Heart right ventricle (tissue), 16 donors: ENCODE results near the gene SPINK14. TPM values are rescaled to one million over a fixed set of nuclear protein-coding genes. Genes with fewer than 3 reads are reported as not detected.

Source experiments
- ATAC-seq, 8 donors: fragments of 200-7000 bp; cut with Tn5 transposase; one replicate each; pipeline ENCODE4 v1.9.1; 2020; ENCODE audit warnings: mild to moderate bottlenecking in 8 of 8, moderate library complexity in 8 of 8, moderate number of reproducible peaks in 1 of 8
- DNase-seq, 2 donors: peaks; one replicate each; pipeline ENCODE4 v3.0.0-alpha.2; 2020
- H3K27ac ChIP-seq, 10 donors: fragments of 200-600 bp; sonication (generic) in 2 of 10; one replicate each; pipeline versions ENCODE4 v1.5.0 to v1.8.0; 2020 to 2022; ENCODE audit warnings: mild to moderate bottlenecking in 3 of 10
- H3K27me3 ChIP-seq, 7 donors: fragments of 200-600 bp; one replicate each; pipeline ENCODE4 v1.8.0; 2021 to 2022; ENCODE audit warnings: mild to moderate bottlenecking in 2 of 7
- H3K36me3 ChIP-seq, 9 donors: fragments of 200-600 bp; sonication (generic) in 1 of 9; one replicate each; pipeline versions ENCODE4 v1.5.0 to v1.8.0; 2020 to 2022; ENCODE audit warnings: mild to moderate bottlenecking in 2 of 9
- H3K4me1 ChIP-seq, 9 donors: fragments of 200-600 bp; sonication (generic) in 1 of 9; one replicate each; pipeline versions ENCODE4 v1.5.0 to v1.8.0; 2020 to 2022; ENCODE audit warnings: mild to moderate bottlenecking in 4 of 9
- H3K4me3 ChIP-seq, 10 donors: fragments of 200-600 bp; sonication (generic) in 2 of 10; one replicate each; pipeline versions ENCODE4 v1.5.0 to v1.8.0; 2020 to 2022; ENCODE audit warnings: mild to moderate bottlenecking in 7 of 10, moderate library complexity in 2 of 10
- H3K9me3 ChIP-seq, 11 donors: fragments of 200-600 bp in 10 of 11; sonication (generic) in 2 of 11; one replicate each; pipeline versions ENCODE4 v1.5.0 to v1.8.0; 2013 to 2022; ENCODE audit warnings: mild to moderate bottlenecking in 2 of 11, control low read depth in 1 of 11, moderate library complexity in 1 of 11
- WGBS, 2 donors: extraction: QIAGEN DNeasy Blood & Tissue Kit; methylation state at CpG; one replicate each; pipeline ENCODE4 v1.1.7; 2013; ENCODE audit warnings: inconsistent platforms in 1 of 2; 5-methylcytosine and 5-hydroxymethylcytosine counted together
- intact Hi-C, 10 donors: fragments of 100-400 bp; cut with DNase I; formaldehyde crosslinking; loops; one replicate each; pipeline versions ENCODE4 v1.11.1 to v1.14.2; 2022
- long read RNA-seq, 3 donors: library from polyadenylated mRNA; unstranded; transcript quantifications; one replicate each; pipeline ENCODE4 v2.0.0, GENCODE V29; 2020 to 2021
- polyA plus RNA-seq, 2 donors: library from polyadenylated mRNA; stranded (reverse); fragments of 200-250 nt; gene quantifications; one replicate each; pipeline ENCODE4 v1.2.3, GENCODE V29; 2013
- total RNA-seq, 10 donors: library from RNA; stranded (reverse); fragmentation: NEBNext Ultra II Directional in 3 of 10; extraction: Animal tissue kit (Norgen Biotek cat#: 25700) in 3 of 10; gene quantifications; one replicate each; pipeline versions ENCODE4 v1.2.1 to v1.2.4, GENCODE V29; 2021 to 2023
- TF ChIP-seq, protein P1 (sequence below), 9 donors: fragments of 200-600 bp; sonication (generic) in 2 of 9; IDR thresholded peaks; one replicate each; pipeline versions ENCODE4 v1.5.0 to v1.8.0; 2021 to 2022; ENCODE audit warnings: antibody characterized with exemption in 9 of 9, mild to moderate bottlenecking in 5 of 9, moderate library complexity in 1 of 9
- donor health status: Arrhythmogenic right ventricular cardiomyopathy.
- donor health status: ischemic (EF 13 %, LVEDD 7.1; RV severe dilation, severe dysfunction).
- donor health status: healthy with polysubstance abuse.
- donor health status: DM: no; HTN: yes; CAD: no.
- donor health status: DM: no; HTN: no; CAD: no.
- donor health status: ischemic (EF 25% LVEDD 6.9; RV normal size, moderate dysfunction).
- donor health status: ischemic (EF 25% LVEDD 5.7; RV mildly dilated, moderate dysfunction).
- donor health status: healthy.
- donor health status: DM: yes; HTN: yes; CAD: no.
- donor health status: Ischemic cardiomyopathy.
- donor health status: ischemic (EF 35%, LVEDD 5.7; RV mildly dilated, moderate dysfunction).
- donor health status: nonischemic (EF 11% LVEDD 7.7; RV severe dilation, severe dysfunction).
- donor health status: DM: yes; HTN: yes; CAD: no.
- donor health status: PGD.
- donor health status: ischemic (EF 29% LVEDD 5.4; RV normal size, mild dysfunction).
- donor health status: nonischemic (EF 23%, LVEDD 6.1; RV moderate dilation, normal function).

SPINK14 gene, protein sequence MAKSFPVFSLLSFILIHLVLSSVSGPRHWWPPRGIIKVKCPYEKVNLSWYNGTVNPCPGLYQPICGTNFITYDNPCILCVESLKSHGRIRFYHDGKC
- total RNA-seq (not detected), polyA plus RNA-seq (not detected)
- long read RNA-seq, donor 1 = 0 reads
- long read RNA-seq, donor 2 = 0 reads
- long read RNA-seq, donor 3, partial matches to known transcripts = 0 of 1 reads
- long read RNA-seq, donor 3, other reads (novel, unspliced or antisense) = 1 of 1 reads

DNA sequence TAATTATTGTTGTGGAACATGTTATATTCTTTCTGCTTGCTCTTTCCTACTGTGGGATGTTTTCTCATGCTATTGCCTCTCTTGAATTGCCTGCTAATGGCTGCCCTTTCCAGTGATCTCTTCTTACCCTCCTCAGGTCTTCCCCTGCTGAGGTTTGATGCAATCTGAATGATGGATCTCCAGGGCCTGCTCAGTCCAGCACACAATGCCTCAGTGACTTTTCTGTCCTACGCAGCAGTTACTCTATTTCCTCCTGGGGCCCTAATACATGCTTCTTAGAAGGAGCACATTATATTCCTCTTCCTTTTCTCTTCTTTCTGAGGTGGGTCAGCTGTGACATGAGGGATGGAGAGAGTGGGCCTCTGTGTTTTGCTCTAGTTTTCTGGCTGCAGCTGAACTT, at the start of gene SPINK14:
SPINK14 (plus strand) TSS at position 301 of the 400 bp plus-strand sequence. CDS start 1,187 bp downstream, outside the sequence.
- H3K36me3 ChIP-seq = no peaks in the 10 kb centered on the region
- ATAC-seq (no peak), DNase-seq (no peak)
- WGBS, 2 donors = 94 to 97% methylated on average over 1 of the region's 1 CpG
- H3K9me3 ChIP-seq = no peaks in the 10 kb centered on the region
- intact Hi-C loops = no loop called here
- TF ChIP-seq, protein P1, sequence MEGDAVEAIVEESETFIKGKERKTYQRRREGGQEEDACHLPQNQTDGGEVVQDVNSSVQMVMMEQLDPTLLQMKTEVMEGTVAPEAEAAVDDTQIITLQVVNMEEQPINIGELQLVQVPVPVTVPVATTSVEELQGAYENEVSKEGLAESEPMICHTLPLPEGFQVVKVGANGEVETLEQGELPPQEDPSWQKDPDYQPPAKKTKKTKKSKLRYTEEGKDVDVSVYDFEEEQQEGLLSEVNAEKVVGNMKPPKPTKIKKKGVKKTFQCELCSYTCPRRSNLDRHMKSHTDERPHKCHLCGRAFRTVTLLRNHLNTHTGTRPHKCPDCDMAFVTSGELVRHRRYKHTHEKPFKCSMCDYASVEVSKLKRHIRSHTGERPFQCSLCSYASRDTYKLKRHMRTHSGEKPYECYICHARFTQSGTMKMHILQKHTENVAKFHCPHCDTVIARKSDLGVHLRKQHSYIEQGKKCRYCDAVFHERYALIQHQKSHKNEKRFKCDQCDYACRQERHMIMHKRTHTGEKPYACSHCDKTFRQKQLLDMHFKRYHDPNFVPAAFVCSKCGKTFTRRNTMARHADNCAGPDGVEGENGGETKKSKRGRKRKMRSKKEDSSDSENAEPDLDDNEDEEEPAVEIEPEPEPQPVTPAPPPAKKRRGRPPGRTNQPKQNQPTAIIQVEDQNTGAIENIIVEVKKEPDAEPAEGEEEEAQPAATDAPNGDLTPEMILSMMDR (IDR thresholded peaks at IDR 0.05) = no peak
- no peaks in the 10 kb centered on the region for H3K4me1 ChIP-seq
- no peak within 1 kb of the TSS for H3K4me3 ChIP-seq
- H3K27ac ChIP-seq = no peak within 1 kb of the TSS
- no peaks in the 10 kb centered on the region for H3K27me3 ChIP-seq

DNA sequence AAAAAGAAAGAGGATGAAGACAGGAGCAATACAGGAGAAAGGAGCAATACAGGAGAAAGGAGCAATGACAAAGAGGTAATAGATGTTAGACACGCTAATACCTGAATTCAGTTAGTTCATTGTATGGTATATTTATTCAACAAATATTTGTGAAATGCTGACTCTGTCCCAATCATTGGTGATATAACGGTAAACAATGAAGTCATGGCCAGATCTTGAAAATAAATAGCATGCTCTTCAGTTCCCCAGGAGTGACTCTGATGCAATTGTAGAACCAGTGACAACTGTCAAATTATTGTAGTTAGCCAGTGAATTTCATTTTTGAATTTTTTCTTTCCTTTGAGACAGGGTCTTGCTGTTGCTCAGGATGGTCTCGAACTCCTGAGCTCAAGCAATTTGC, 48.0 kb upstream of the SPINK14 start:
- H3K27ac ChIP-seq = no peak overlapping the region
- ATAC-seq (no peak), DNase-seq (no peak)
- TF ChIP-seq, protein P1 (IDR thresholded peaks at IDR 0.05) = no peak
- H3K4me3 ChIP-seq = no peak overlapping the region
- intact Hi-C loops = loop anchor here in 1 of 10 donors (2.0 kb wide), 1 partner anchor 172 kb away; no protein-coding TSS in a partner anchor
- H3K36me3 ChIP-seq = no peaks in the 10 kb centered on the region
- H3K9me3 ChIP-seq = no peaks in the 10 kb centered on the region
- no peaks in the 10 kb centered on the region for H3K27me3 ChIP-seq
- WGBS, 2 donors = 95% methylated on average over 3 of the region's 3 CpGs
- H3K4me1 ChIP-seq = no peaks in the 10 kb centered on the region

DNA sequence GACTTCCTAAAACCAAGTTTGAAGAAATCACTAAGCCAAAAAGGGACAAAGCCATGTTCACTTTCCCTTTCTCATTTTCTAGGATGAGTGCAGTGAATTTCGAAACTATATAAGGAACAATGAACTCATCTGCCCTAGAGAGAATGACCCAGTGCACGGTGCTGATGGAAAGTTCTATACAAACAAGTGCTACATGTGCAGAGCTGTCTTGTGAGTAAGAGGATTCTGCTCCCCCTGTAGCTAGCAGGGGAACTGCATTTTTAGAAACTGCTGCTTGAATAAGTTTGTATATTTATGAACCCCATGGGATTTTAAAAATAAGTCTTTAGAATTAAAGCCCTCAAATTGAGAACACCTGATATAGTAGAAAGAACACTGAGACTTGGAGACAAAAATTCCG, 42.7 kb upstream of the SPINK14 start:
- intact Hi-C loops = no loop called here
- no peak for ATAC-seq

DNA sequence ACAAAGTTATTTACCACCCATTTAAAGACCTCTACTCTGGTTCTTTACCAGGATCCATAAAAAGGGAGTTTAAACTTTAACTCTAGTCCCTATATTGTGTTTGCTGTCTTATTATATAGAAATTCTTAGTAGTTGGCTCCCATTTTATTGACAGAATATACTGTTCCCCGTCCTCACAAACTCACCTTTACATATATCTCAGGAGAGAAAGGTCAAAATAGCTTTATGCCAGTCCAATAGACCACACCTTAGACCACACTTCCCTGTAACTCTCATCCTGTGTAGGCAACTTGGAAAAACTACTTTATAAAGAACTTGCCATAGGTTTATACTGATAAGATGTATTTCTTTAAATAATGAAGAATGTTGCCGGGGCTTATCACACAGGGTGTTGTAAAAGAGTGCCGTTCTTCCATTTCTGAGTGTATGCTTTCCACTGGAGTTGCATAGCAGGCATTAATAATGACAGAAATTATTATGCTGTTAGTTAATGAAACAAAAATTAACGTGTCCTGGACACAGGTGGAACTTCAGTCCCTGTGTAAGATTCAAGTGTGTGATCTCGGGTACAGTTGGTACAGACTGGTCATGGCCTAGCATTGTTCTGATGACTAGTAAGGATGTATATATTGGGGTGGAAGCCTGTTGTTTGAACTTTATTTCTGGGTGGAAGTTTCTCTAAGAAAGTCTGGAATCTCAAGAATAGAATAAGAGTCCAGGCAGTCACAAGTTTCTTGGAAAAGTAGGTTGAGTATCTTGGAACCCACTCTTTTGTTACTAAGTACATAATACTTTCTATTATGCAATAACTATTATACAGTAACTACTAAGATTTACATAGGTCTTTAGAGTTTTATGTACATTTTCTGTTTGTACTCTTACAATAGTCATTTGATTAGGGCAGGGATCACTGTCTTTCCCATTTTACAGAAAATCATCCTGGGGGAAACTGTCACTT, 33.0 kb upstream of the SPINK14 start:
- H3K36me3 ChIP-seq = no peaks in the 10 kb centered on the region
- WGBS, 2 donors = 84 to 85% methylated on average over 5 of the region's 5 CpGs
- H3K9me3 ChIP-seq = no peaks in the 10 kb centered on the region
- TF ChIP-seq, protein P1 (IDR thresholded peaks at IDR 0.05) = no peak
- intact Hi-C loops = no loop called here
- no peak overlapping the region for H3K27ac ChIP-seq
- H3K4me3 ChIP-seq = no peak overlapping the region
- ATAC-seq (no peak), DNase-seq (no peak)
- no peaks in the 10 kb centered on the region for H3K4me1 ChIP-seq
- H3K27me3 ChIP-seq = peaks cover 0 to 3% (median 0%) of the 10 kb centered on the region in 7 donors

More for the DNA sequence above, 42.7 kb upstream of the SPINK14 start:
- H3K27ac ChIP-seq = no peak overlapping the region
- no peak for DNase-seq
- WGBS, 2 donors = 53 to 56% methylated on average over 3 of the region's 3 CpGs
- no peaks in the 10 kb centered on the region for H3K4me1 ChIP-seq
- H3K9me3 ChIP-seq = no peaks in the 10 kb centered on the region
- TF ChIP-seq, protein P1 (IDR thresholded peaks at IDR 0.05) = peak in 2 of 9 donors; percentile 16 to 21
- H3K27me3 ChIP-seq = no peaks in the 10 kb centered on the region
- H3K4me3 ChIP-seq = no peak overlapping the region
- H3K36me3 ChIP-seq = no peaks in the 10 kb centered on the region
